ENCODE measurements around the gene METTL14.

The METTL14 gene

DNA sequence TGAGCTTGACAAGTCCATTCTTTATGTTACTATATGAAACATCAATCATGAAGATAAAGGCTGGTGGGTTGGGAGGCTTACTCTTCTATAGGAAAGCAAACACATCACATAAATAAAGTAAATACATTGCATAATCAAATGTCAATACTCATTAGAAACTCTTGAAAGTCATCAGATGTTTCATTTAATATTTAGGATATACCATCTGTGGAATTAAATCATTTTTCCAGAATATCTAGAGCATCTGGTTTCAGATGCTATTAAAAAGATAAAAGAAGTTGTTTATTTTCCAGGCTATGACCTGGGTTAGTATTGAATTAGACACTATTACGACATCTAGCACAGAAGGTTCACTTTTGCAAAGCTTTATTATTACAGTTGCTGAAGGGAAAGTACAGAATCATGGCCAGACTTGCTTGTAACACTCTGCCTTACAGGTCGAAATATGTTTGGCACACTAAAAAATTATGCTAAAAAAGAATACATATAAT is 72.6 kb downstream of the METTL14 start:
- no peaks in the 10 kb centered on the region for H3K9me3 ChIP-seq (ENCODE audit: insufficient read depth, low read length, severe bottlenecking)
- peaks cover 35% of the 10 kb centered on the region; the same call in 1 of the 2 replicates for H3K36me3 ChIP-seq (ENCODE audit: insufficient read depth, low read length)
- ATAC-seq (ENCODE audit: insufficient read depth, low read depth) (no peak), DNase-seq (no peak)
- H3K27ac ChIP-seq (ENCODE audit: low read length), result no peak overlapping the region
- H3K9ac ChIP-seq (ENCODE audit: low read depth, low read length), result no peak overlapping the region
- TF ChIP-seq CTCF (IDR thresholded peaks at IDR 0.05; ENCODE audit: borderline replicate concordance, extremely low read depth, low read length, poor library complexity, severe bottlenecking) (no peak), EZH2 (IDR thresholded peaks at IDR 0.05; ENCODE audit: borderline replicate concordance, low read depth, low read length, severe bottlenecking) (no peak)
- H3K27me3 ChIP-seq (ENCODE audit: insufficient read depth, low read length, poor library complexity), result no peaks in the 10 kb centered on the region
- no peaks in the 10 kb centered on the region for H4K20me1 ChIP-seq (ENCODE audit: insufficient read depth, low read length)
- H2AFZ ChIP-seq (ENCODE audit: low read depth, low read length), result no peak overlapping the region
- H3K4me1 ChIP-seq (ENCODE audit: insufficient read depth, low read length), result no peaks in the 10 kb centered on the region
- H3K79me2 ChIP-seq (ENCODE audit: insufficient read depth, low read length), result no peaks in the 10 kb centered on the region
- H3K4me2 ChIP-seq (ENCODE audit: insufficient read depth, low read length), result no peak overlapping the region
- no peak overlapping the region for H3K4me3 ChIP-seq (ENCODE audit: low read depth in 1 of 2, low read length in 2 of 2)

DNA sequence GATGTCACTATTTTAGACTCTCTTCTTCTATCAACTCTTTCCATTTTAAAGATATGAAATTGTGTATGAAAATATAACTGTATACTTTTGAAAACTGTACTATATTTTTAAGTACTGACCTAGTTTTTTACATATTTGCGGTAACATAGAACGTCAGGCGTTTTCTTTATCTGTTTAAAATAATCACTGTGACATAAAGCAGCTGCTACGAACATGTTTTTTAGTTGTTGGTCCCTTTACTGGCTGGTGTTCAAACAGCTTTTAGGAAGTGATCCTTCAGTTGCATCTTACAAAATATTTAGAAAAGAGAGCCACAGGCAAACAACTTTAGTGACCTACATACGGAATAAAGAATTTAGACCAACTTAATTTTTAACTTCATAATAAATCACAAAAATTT is 73.1 kb downstream of the METTL14 start:
- Histone ChIP-seq H3K9ac (ENCODE audit: low read depth, low read length) (no peak overlapping the region), H3K4me2 (ENCODE audit: insufficient read depth, low read length) (no peak overlapping the region), H3K9me3 (ENCODE audit: insufficient read depth, low read length, severe bottlenecking) (no peaks in the 10 kb centered on the region), H3K4me3 (ENCODE audit: low read depth in 1 of 2, low read length in 2 of 2) (no peak overlapping the region), H3K4me1 (ENCODE audit: insufficient read depth, low read length) (no peaks in the 10 kb centered on the region), H2AFZ (ENCODE audit: low read depth, low read length) (no peak overlapping the region), H3K27me3 (ENCODE audit: insufficient read depth, low read length, poor library complexity) (no peaks in the 10 kb centered on the region), H3K27ac (ENCODE audit: low read length) (no peak overlapping the region), H4K20me1 (ENCODE audit: insufficient read depth, low read length) (no peaks in the 10 kb centered on the region), H3K36me3 (ENCODE audit: insufficient read depth, low read length) (peaks cover 39% of the 10 kb centered on the region; the same call in 1 of the 2 replicates), H3K79me2 (ENCODE audit: insufficient read depth, low read length) (no peaks in the 10 kb centered on the region)
- ATAC-seq (ENCODE audit: insufficient read depth, low read depth) (no peak), DNase-seq (no peak)
- no peak for TF ChIP-seq CTCF (IDR thresholded peaks at IDR 0.05; ENCODE audit: borderline replicate concordance, extremely low read depth, low read length, poor library complexity, severe bottlenecking)
- no peak for TF ChIP-seq EZH2 (IDR thresholded peaks at IDR 0.05; ENCODE audit: borderline replicate concordance, low read depth, low read length, severe bottlenecking)

GRCh38 chr4:118759481-118759880 is 74.3 kb downstream of the METTL14 start:
- no peaks in the 10 kb centered on the region for H3K9me3 ChIP-seq (ENCODE audit: insufficient read depth, low read length, severe bottlenecking)
- H3K36me3 ChIP-seq (ENCODE audit: insufficient read depth, low read length), result peaks cover 46% of the 10 kb centered on the region; the same call in 1 of the 2 replicates
- DNase-seq, result no peak
- no peaks in the 10 kb centered on the region for H3K4me1 ChIP-seq (ENCODE audit: insufficient read depth, low read length)
- no peak overlapping the region for H3K27ac ChIP-seq (ENCODE audit: low read length)
- H3K27me3 ChIP-seq (ENCODE audit: insufficient read depth, low read length, poor library complexity), result no peaks in the 10 kb centered on the region
- no peak overlapping the region for H2AFZ ChIP-seq (ENCODE audit: low read depth, low read length)
- no peak overlapping the region for H3K4me2 ChIP-seq (ENCODE audit: insufficient read depth, low read length)
- TF ChIP-seq CTCF (IDR thresholded peaks at IDR 0.05; ENCODE audit: borderline replicate concordance, extremely low read depth, low read length, poor library complexity, severe bottlenecking) (no peak), EZH2 (IDR thresholded peaks at IDR 0.05; ENCODE audit: borderline replicate concordance, low read depth, low read length, severe bottlenecking) (no peak)
- H3K4me3 ChIP-seq (ENCODE audit: low read depth in 1 of 2, low read length in 2 of 2), result no peak overlapping the region
- no peak overlapping the region for H3K9ac ChIP-seq (ENCODE audit: low read depth, low read length)
- H3K79me2 ChIP-seq (ENCODE audit: insufficient read depth, low read length), result no peaks in the 10 kb centered on the region
- ATAC-seq (ENCODE audit: insufficient read depth, low read depth), result no peak
- no peaks in the 10 kb centered on the region for H4K20me1 ChIP-seq (ENCODE audit: insufficient read depth, low read length)

DNA sequence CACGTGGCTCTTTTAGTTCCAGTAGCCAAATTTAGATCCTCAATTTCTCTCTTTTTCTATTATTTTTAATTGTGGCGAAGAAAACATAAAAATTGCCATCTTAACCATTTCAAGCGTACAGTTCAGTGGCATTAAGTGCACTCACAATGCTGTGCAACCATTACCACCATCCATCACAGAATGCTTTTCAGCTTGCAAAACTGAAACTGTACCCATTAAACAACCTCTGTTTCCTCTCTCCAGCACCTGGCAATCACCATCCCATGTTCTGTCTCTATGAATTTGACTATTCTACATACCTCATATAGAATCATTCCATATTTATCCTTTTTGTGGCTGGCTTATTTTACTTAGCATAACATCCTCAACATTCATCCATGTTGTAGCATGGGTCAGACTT is 74.9 kb downstream of the METTL14 start:
- Histone ChIP-seq H4K20me1 (ENCODE audit: insufficient read depth, low read length) (no peaks in the 10 kb centered on the region), H3K4me3 (ENCODE audit: low read depth in 1 of 2, low read length in 2 of 2) (no peak overlapping the region), H3K9me3 (ENCODE audit: insufficient read depth, low read length, severe bottlenecking) (no peaks in the 10 kb centered on the region), H3K27ac (ENCODE audit: low read length) (no peak overlapping the region), H3K27me3 (ENCODE audit: insufficient read depth, low read length, poor library complexity) (no peaks in the 10 kb centered on the region), H3K36me3 (ENCODE audit: insufficient read depth, low read length) (peaks cover 50% of the 10 kb centered on the region; the same call in 1 of the 2 replicates), H3K79me2 (ENCODE audit: insufficient read depth, low read length) (no peaks in the 10 kb centered on the region), H2AFZ (ENCODE audit: low read depth, low read length) (no peak overlapping the region), H3K4me2 (ENCODE audit: insufficient read depth, low read length) (no peak overlapping the region), H3K9ac (ENCODE audit: low read depth, low read length) (no peak overlapping the region), H3K4me1 (ENCODE audit: insufficient read depth, low read length) (no peaks in the 10 kb centered on the region)
- DNase-seq, result no peak
- no peak for ATAC-seq (ENCODE audit: insufficient read depth, low read depth)
- TF ChIP-seq CTCF (IDR thresholded peaks at IDR 0.05; ENCODE audit: borderline replicate concordance, extremely low read depth, low read length, poor library complexity, severe bottlenecking) (no peak), EZH2 (IDR thresholded peaks at IDR 0.05; ENCODE audit: borderline replicate concordance, low read depth, low read length, severe bottlenecking) (no peak)

All from DND-41 (cell line).